ENCODE measurements around the gene HS3ST2.

Gene HS3ST2

GRCh38 chr16:22813948-22814710, at the start of gene HS3ST2:
TSS of gene HS3ST2 (plus strand) at chr16:22814162. CDS start at chr16:22814611, 449 bp downstream.
- no peak for DNase-seq

DNA sequence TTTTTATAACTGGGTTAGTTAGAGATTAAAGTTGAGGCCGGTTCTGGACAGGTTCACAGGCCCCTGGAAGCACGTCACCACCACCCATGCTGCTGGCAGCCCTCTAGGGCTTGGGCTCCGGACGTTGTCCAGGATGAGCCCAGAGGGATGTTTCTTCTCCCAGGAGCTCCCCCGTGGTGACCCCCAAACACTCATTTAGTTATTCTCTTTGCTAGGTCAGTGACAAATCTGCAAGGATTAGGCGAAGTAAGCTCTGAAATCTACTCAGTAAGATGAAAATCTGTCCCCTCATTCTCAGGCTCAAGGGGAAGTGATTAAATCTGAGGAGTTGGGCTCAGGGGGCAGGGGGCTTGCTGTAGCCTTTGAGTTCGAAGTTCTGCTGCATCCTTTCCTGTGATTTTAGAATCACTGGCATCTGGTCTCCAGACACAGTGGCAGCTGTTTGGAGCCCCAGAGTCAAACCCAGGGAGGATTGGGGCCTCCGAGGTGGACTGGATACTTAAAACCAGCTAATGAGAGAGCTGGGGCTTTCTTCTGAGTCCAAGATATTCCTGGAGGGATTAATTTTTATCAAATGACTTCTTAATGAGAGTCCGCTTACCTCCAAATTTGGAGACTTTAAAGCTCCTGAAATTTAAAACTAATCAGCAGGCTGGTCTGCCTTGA, 49.2 kb upstream of the HS3ST2 start:
- no peak for DNase-seq

GRCh38 chr16:22765479-22765878, 48.5 kb upstream of the HS3ST2 start:
- no peak for DNase-seq

GRCh38 chr16:22770866-22771265, 43.1 kb upstream of the HS3ST2 start:
- DNase-seq = no peak

DNA sequence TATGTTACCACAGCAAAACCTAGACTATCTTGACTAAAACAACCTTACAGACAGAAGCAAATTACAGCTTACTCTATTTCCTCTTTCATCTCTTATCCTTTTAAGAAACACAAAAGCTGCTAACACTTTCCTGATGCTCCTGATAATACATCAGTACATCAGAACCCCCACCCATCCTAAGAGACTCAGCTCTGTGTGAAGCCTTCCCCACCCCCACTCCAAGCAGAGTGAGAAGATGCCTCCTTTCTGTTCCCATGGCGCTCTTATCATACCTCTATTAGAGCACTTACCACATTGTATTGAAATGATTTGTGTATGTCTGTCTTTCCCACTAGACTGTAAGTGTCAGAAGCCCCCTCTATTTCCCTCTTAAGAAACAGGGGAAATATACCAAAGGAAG, 42.4 kb upstream of the HS3ST2 start:
- DNase-seq = no peak

GRCh38 chr16:22775220-22775922, 38.6 kb upstream of the HS3ST2 start:
- DNase-seq = no peak

DNA sequence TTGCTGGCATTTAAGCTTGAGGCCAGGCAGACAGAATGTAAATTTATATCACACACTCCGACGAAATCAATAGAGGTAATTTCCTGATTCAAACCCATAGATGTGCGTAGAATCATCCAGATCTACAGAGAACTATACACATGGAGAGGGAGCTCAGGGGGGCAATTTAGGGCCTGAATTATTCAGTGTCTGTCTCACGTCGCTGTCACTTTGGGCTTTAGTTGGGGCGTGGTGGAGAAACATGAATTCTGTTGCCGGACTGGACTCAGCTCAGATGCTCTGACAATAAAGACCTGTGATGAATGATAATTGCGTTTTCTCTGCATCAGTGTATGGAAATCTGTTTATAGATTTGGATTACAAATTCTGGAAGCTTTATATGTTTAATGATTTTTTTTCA, 32.5 kb upstream of the HS3ST2 start:
- DNase-seq = no peak

DNA sequence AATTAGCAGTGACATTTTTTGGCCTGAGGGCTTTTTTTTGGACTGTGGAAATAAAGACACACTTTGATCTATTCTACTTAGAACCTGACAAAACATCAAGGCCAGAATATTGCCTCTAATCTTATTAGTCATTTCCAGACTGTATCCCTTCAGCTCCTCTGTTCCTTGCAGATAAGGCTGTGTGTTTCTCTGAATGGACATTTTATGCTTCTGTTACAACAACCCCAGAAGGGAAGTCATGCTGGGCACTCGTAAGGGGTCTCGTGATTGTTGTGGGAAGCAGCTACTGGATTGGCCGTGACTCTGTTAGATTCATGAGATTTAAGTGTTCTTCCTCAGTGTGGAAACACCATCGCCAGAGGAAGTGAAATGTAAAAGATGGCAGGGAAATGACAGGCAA, 31.6 kb upstream of the HS3ST2 start:
- DNase-seq = no peak

- DNase-seq = no peak
Measured at GRCh38 chr16:22784690-22785214, 29.2 kb upstream of the HS3ST2 start.

- DNase-seq = no peak
Measured at GRCh38 chr16:22785552-22785951, 28.4 kb upstream of the HS3ST2 start.

DNA sequence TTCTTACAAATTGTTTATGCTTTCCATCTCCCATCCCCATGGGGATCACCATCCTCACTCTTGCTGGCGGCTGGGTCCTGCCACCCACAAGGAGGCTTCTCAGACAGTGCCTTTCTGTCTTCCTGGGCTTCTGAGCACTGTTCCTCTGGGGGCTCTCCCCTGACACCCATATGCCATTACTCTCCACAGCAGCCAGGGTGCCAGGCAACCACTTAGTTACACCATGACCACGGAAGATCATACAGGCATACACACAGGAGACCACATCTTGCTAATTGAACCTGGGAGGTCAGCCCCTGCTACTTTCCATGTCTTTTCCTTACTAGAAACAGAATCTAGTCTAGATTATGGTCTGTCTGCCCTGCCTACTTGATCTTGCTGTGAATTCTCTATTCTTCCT, 27.7 kb upstream of the HS3ST2 start:
- DNase-seq = no peak

- DNase-seq = no peak
Measured at GRCh38 chr16:22786691-22787090, 27.3 kb upstream of the HS3ST2 start.

DNA sequence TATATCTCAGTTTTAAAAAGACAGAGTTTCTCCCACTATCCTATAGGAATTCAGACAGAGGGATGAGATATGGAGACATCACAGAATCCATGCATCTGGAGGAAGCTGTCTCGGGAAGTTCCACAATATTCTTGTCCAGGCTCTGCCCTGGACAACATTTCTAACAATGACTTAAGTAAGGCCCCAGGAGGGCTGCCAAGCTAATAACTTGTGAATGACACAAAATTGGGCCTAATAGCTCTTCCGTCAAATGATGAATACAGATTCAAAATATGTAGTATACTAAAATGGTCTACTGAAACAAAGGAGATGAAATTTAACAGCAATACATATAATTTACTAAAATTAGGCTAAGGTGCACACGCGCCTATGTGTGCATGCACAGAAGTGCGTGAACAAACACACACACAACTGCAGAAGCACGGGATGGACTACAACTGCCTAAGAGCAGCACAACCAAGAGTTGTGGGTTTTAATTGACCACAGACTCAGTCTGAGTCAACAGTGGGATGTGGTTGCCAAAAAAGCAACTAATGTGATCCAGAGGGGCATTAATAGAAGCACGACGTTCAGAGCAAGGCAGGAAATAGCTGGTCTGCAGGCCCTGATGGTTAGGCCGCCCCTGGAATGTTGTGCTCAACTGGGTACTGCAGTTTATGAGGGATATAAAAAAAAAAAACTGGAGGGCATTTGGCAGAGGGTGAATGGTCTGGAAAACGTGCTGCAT, 26.3 kb upstream of the HS3ST2 start:
- peak; percentile 7 for DNase-seq

DNA sequence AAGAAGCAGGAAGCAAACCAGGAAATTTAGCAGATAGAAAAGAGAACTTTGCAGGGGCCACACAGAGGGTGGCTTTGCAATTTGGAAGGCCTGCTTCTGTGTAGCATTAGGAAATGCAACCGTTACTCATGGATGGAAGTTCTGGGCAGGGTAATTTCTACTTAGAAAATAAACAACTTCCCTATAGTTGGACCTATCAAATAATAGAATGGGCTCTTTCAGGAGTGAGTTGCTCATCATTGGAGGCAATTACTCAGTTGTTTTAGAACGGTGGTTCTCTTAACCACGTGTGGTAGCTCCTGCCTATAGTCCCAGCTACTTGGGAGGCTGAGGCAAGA, 25.8 kb upstream of the HS3ST2 start:
- no peak for DNase-seq

DNA sequence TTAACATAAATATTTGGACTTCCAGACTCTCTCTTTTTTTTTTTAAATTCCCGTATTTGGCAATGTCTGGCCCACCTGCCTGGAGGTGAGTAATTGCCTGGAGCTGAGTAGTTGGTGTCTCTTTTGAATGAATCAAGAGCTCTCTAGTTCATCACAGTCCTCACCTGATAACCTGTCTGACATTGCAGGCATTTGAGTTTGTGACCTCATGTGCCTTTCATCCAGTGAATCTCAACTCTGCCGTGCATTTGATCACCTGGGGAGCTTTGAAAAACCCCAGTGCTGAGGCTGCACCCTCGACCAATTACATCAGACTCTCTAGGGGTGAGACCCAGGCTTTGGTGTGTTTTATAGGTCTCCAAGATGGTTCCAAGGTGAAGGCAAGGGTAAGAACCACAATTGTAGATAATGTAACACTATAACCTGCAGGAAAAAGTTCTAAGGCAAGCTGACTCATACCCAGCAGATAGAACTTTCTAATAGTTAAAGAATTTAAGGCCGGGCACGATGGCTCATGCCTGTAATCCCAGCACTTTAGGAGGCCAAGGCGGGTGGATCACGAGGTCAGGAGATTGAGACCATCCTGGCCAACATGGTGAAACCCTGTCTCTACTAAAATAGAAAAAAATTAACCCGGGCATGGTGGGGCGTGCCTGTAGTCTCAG, 24.5 kb upstream of the HS3ST2 start:
- no peak for DNase-seq

DNA sequence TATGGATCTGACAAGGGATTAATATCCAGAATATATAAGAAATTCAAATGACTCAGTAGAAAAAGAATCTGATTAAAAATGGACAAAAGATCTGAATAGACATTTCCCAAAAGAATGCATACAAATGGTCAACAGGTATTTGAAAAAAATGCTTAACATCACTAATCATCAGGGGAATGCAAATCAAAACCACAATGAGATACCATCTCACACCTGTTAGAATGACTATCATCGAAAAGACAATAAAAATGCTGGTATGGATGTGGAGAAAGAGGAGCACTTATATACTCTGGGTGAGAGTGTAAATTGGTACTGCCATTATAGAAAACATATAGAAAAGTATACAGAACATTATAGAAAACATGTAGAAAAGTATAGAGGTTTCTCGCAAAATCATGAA, 16.4 kb upstream of the HS3ST2 start:
- no peak for DNase-seq

GRCh38 chr16:22799113-22799512, 14.8 kb upstream of the HS3ST2 start:
- DNase-seq = no peak

DNA sequence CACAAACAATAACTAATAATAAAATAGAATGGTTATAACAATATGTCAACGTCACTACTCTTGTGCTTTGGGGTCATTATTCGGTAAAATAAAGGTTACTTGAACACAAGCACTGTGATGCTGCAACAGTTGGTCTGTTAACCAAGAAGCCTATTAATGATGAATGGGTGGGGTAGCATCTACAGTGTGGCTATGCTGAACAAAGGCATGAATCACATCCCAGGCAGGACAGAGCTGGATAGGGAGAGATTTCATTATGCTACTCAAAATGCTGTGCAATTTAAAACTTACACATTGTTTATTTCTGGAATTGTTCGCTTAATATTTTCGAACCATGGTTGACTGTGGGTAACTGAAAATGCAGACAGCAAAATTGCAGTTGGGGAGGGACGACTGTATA, 9.1 kb upstream of the HS3ST2 start:
- no peak for DNase-seq

GRCh38 chr16:22805326-22805725, 8.6 kb upstream of the HS3ST2 start:
- no peak for DNase-seq

DNA sequence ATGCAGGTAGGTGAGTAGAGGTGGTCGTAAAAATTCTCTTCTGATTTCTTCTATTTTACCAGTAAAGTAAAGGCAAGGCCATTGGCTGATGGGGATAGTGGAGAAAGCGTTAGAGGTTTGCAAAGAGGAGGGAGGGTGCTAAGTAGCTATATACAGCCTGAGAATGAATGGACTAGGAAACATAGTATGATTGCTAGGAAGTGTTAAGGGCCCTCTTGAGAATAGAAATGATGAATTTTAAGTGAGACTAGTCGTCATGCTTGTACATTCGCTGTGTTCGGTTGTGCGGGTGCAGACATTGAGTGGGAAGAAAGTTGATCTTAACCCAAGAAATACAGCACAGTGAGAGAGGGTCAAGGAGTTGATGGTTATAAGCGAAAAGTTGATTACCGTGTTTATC, 7.2 kb upstream of the HS3ST2 start:
- DNase-seq = no peak

DNA sequence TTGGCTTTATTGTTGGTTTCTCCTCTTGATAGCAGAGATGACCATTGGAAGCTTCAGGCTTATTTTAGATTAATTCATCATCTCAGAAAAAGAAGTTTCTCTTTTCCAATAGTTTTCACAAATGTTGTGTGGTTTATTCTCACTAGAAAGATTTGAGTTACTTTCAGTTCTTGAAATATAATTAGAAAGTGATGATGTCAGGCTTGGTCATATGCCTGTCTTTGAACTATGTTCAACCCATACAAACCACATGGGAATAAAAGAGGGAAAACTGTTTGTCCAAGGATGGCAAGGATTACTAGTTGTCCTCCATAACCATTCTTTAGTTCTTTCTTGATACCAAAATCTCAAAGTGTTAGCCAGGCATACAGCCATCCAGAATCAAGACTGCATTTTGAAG, 3.7 kb upstream of the HS3ST2 start:
- no peak for DNase-seq

DNA sequence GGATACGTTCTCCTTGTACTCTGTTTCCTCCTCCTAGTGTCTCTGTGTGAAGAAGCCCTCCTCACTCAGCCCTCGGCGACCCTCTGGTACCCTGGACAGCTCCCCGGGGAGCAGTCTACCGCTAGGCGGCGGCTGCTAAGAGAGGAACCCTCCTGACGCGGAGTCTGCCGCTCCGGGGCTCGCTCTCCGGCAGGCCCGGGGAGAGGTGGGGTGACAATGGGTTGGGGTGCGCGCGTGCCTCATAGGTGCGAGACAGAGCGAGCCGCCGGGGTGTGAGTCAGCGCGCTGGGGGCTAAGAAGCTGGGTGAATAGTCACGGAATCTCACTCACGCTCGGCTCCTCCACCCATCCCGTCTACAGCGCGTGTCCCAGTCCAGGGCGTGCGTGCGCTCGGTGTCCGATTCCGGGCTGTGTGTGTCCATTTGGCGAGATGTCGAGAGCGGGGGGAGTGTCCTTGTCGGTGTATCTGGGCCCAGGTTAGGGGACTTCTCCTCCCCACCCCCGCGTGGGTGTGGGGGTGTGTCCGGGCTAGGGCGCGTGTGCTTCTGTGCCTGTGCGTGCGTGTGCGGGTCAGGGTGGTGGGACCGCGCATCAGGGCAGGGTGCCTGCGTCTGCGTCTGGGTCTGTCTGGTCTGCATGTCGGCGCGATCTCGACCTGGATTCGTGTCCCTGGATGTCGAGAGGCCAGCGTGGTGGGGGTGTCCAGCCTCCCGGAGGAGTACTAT, 577 bp upstream of the HS3ST2 start:
- DNase-seq = no peak
